Stimulated activated CD8-positive, alpha-beta memory T cell treated with anti-CD3 and anti-CD28 coated beads, Interleukin-4, amount 100 ng/mL, for 4 hours (primary cell): ENCODE results near the gene OTUB2.

ENCODE experiments used
- DNase-seq, 2 donors: peaks; one replicate each; pipeline ENCODE4 v3.0.0-alpha.2; 2020; ENCODE audit warnings: low read depth in 2 of 2, low spot score in 1 of 2

Gene OTUB2

GRCh38 chr14:94097091-94097490, 71.0 kb downstream of the OTUB2 start:
- DNase-seq = no peak
